ENCODE results near the gene VRK1.
A peak's percentile ranks its signal among the peaks of the same experiment; 100 is the strongest.
"Not testable (repeated sequence)": the region's sequence is repeated elsewhere in the genome, so short reads cannot be mapped to it uniquely, and the experiment has no call there.

Gene VRK1, protein sequence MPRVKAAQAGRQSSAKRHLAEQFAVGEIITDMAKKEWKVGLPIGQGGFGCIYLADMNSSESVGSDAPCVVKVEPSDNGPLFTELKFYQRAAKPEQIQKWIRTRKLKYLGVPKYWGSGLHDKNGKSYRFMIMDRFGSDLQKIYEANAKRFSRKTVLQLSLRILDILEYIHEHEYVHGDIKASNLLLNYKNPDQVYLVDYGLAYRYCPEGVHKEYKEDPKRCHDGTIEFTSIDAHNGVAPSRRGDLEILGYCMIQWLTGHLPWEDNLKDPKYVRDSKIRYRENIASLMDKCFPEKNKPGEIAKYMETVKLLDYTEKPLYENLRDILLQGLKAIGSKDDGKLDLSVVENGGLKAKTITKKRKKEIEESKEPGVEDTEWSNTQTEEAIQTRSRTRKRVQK

DNA sequence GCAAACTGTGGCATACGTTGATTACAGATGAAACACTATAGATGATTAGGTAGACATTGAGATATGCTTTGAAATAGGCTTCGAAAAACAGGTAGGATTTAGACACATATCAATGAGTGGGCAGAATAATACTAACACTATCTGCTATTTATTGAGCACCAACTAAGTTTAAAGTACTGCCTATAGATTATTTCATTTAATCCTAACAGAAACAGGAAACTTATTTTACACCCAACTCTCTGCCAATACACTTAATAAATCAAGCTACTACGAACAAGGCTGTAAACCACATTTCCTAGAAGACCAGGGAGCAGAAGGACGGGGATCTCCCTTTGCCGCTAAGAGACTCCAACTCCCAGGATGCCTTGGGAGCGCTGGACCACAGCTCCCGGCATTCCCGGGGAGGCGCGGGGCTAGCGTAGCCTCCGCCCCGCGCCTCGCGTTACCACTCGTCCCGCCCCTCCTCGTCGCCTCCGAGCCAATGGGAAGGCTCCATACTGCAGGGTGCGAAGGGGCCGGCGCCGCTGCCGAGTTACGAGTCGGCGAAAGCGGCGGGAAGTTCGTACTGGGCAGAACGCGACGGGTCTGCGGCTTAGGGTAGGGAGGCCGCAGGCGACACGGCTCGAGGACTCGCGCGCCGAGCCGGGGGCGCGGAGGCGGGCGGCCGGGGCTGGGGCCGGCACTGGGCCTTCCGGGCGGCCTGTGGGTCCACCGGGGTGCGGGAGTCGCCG lies at the start of gene VRK1:
VRK1 (plus strand) TSS at position 532 of the 731 bp plus-strand sequence. CDS start 36,090 bp downstream, outside the sequence.
- DNase-seq = peak; percentile 94 to 96

DNA sequence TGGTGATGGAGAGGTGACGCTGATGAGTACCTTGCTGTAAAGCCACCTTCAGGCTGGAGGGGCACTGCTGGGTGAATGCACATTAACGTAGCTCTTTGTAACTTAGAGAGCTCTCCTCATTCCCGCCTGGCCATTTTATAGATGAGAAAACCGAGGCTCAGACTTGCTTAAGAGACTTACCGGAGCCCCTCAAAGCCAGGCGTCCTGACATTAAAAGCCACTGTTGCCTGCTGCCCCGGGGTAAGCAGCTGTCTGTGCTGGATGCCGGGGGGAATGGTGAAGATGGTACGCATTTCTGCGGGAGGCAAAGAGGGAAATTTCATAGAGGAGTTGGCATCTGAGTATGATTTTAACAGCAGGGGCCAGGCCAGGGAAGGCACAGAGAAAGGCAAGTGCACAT lies 49.6 kb upstream of the VRK1 start:
- no peak for DNase-seq

DNA sequence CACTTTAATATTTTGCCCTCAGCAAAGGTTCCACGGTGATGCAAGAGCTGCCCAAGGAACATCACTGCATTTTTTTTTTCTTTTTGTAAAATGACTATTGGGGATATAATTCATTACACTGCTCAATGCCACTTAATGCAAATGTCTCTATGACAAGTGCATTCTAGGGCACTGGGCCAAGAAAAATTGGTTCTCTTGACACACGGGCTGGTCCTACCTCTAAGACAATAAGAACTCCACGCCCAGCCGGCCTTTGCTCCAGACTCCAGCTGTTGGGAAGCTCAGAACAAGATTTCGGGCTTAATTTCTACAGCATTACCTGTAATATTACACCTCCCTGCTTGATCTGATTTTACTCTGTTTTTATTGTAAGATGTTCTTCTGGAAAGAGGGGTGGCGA lies 48.8 kb upstream of the VRK1 start:
- DNase-seq = no peak

DNA sequence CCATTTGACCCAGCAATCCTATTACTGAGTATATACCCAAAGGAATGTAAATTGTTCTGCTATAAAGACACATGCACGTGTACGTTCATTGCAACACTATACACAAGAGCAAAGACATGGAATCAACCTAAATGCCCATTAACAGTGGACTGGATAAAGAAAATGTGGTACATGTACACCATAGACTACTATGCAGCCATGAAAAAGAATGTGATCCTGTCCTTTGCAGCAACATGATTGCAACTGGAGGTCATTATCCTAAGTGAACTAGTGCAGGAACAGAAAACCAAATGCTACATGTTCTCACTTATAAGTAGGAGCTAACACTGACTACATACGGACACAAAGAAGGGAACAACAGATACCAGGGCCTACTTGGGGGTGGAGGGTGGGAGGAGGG lies 45.7 kb upstream of the VRK1 start:
- no peak for DNase-seq

DNA sequence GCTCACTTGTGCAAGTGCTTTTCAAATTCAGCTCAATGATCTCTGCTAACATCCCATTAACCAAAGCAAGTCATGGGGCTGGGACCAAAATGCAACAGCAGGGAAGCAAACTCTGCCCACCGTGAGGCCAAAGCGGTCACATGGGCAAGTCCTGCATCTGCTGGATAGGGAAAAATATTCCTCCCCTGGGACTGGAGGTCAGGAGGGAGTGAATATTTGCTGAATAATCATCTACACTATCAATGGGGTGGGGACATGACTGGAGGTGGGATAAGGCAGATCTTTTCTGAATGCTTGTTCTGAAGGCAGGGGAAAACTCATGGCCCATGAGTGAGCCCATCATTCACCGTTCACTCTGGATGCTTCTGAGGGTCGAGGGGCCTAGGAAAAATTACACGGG lies 45.1 kb upstream of the VRK1 start:
- no peak for DNase-seq

DNA sequence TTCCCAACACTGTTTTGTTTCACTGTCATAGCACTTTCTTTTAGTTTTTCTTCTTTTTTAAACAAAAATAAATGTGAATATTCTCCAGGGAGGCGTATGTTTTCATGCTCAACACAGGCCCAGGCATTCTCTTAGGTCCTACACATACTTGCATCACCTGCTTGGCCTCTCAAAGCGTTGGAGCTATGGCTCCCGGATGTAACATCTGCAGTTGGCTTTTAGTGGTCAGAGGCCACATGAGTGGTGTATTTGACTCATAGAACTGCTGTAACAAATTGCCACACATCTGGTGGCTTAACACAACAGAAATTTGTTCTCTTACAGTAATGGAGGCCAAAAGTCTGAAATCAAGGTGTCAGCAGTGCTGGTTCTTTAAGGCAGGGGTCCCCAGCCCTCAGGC lies 44.6 kb upstream of the VRK1 start:
- DNase-seq = no peak

DNA sequence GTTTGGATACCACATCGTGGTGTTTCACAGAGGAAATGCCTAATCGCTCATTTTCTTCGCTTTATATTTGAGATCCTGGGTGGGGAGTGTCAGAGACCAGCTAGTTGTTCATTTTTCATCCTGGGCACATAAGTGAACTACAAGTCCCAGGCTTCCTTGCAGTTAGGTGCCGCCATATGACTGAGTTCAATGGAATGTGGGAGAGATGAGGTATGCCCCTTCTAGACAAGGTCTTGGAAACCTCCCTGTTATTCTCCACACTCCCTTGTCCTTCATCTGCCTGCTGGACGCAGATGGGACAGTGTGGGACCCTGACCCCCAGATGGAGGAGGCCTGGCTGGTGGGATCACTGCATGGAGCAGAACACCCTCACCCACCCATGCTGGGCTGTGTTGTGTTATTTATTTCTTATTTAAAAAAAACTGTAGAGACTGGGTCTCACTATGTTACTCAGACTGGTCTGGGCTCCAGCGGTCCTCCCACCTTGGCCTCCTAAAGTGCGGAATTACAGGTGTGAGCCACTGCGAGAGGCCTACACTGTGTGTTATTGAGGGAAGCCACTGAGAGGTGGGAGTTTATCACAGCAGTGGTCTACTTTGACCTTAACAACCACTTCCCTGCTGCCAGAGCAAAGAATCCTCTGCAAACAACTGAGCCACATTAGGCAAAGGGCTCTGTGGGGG lies 42.9 kb upstream of the VRK1 start:
- DNase-seq = no peak

GRCh38 chr14:96754845-96755184 lies 42.4 kb upstream of the VRK1 start:
- no peak for DNase-seq

- DNase-seq = no peak
Measured at GRCh38 chr14:96756745-96757144, 40.4 kb upstream of the VRK1 start.

GRCh38 chr14:96757456-96757855 lies 39.7 kb upstream of the VRK1 start:
- no peak for DNase-seq

DNA sequence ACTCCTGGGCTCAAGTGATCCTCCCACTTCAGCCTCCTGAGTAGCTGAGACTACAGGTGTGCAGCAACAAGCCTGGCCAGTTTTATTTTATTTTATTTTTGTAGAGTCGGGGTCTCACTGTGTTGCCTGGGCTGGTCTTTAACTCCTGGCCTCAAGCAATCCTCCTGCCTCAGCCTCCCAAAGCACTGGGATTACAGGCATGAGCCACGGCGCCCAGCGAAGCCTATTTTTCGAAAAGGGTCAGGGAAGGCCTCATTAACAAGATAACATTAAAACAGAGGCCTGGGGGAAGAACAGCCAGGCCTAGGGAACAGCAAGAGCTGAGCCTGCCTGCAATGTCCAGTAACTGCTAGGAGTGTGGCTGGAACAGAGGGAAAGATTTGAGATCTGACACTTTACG lies 36.1 kb upstream of the VRK1 start:
- no peak for DNase-seq

DNA sequence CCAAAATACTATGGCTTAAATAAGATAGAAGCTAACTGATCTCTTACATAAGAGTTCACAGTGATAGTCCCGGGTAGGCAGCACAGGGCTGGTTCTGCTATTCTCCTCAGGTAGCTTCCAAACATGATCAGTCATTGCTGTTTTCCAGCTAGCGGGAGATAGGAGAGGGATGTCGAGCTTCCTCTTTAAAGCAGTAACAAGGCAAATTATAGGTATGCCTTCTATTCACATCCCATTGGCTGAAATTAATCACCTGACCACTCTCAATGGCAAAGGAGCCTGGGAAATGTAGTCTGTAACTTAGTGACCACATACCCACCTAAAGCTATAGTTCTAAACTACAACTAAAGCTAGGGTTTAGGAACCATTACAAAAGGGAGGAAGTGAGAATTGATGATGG lies 34.5 kb upstream of the VRK1 start:
- peak; percentile 43 to 78 for DNase-seq

- DNase-seq = no peak
Measured at GRCh38 chr14:96764012-96764411, 33.2 kb upstream of the VRK1 start.

DNA sequence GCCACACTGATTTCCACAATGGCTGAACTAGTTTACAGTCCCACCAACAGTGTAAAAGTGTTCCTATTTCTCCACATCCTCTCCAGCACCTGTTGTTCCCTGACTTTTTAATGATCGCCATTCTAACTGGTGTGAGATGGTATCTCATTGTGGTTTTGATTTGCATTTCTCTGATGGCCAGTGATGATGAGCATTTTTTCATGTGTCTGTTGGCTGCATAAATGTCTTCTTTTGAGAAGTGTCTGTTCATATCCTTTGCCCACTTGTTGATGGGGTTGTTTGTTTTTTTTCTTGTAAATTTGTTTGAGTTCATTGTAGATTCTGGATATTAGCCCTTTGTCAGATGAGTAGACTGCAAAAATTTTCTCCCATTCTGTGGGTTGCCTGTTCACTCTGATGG lies 32.0 kb upstream of the VRK1 start:
- DNase-seq = not testable (repeated sequence)

DNA sequence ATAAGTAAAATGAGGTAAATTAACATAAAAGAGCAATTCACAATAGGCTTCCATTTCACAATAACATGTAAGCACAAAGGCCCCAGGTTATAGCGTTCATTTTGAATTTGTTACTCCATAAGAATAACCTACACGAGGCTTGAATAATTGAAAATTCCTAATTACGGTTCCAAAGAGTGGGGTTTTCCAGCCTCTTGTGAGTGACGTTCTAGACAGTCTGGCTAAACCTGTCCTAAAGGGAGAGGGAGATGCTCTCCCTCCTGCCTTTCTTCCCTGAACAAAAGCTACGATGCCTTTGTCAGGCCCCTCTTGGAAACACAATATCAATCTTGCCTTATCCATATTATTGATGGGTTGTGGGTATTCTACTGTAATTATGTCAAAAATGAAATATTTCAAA lies 24.3 kb upstream of the VRK1 start:
- no peak for DNase-seq

- no peak for DNase-seq
Measured at GRCh38 chr14:96776791-96777190, 20.4 kb upstream of the VRK1 start.

- DNase-seq = no peak
Measured at GRCh38 chr14:96780500-96780899, 16.7 kb upstream of the VRK1 start.

DNA sequence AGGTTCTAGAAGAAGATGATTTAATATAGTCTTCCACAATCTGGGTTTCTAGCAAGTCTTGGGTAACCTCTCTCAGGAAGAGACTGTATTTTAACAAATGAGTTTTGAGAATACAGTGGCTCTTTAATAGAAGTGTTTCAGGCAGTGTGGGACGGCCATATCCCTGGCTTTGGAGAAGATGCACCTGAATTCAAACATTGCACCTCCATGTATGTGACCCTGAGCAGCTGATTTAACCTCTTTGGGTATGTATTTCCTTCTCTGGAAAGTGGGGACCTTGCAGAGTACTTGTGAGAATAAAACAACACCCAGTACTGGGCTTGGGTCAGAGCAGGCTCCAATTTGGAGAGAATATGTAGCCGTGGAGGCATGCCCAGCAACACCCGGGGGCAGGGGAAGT lies 15.8 kb upstream of the VRK1 start:
- no peak for DNase-seq

- DNase-seq = no peak
Measured at GRCh38 chr14:96782436-96782835, 14.7 kb upstream of the VRK1 start.

- no peak for DNase-seq
Measured at GRCh38 chr14:96783043-96783914, 13.9 kb upstream of the VRK1 start.

- peak in 1 of 2 donors; percentile 24 for DNase-seq
Measured at GRCh38 chr14:96783915-96784224, 13.3 kb upstream of the VRK1 start.

DNA sequence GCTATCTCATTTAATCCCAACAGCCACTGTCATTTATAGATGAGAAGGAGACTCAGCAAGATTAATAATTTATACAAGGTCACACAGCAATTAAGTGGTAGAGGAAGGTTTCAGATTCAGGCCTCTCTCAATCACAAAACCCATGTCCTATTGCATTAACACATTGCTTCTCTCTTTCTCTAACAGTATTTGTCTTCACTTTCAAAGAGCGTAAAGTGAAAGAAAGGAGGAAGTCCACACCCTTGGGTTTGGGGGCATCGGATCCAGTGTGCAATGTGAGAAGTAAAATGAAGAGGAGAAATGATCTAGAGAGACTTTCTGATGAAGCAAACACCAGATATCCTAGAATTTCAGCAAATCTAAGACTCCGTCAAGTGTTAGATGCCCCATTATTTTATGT lies 7.0 kb upstream of the VRK1 start:
- no peak for DNase-seq

DNA sequence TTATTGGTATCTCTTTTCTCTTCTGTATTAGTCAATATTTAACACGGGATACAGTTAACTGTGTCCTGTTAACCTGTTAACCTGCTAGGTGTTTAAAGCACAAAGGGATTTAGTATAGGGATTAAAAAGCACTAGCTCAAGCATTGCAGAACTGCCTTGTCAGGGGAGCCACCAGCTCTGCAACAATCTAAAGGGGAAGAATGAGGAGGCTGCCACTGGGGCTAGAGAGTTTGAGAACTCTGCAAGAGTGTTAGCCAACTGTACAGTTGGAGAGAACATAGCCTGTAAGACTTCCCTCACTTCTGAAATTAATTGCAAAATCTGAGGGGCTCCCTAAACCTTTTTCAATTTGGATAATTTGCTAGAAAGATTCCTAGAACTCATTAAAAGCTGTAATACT lies 6.5 kb upstream of the VRK1 start:
- no peak for DNase-seq

All from CD4-positive, alpha-beta T cell treated with Interleukin-1 beta for 1 hour (primary cell).